HepG2 (cell line): ENCODE data around the gene SLC19A1. TPM values are rescaled to one million over a fixed set of nuclear protein-coding genes. Genes with fewer than 3 reads are reported as not detected.

Experiments
- ATAC-seq: fragments of 200-7000 bp; cut with Tn5 transposase; 3 replicates; pipeline ENCODE4 v1.9.1; 2020; ENCODE audit warnings: mild to moderate bottlenecking, moderate library complexity
- BruUV-seq: library from RNA; stranded (reverse); fragments of 400-500 nt; replicated peaks from 2 replicates; lab custom pipeline; 2021; lab: Mats Ljungman, UMichigan
- CTCF ChIA-PET: fragments of 300-600 bp; formaldehyde crosslinking; extraction: SDS; loops from one replicate; lab custom pipeline; 2021; ENCODE audit warnings: low total read pairs, inconsistent platforms, low intra/inter-chr PET ratio; lab: Yijun Ruan, JAX
- POLR2A ChIA-PET: fragments of 350-600 bp; sonication (Branson Sonifier 250); formaldehyde crosslinking; loops from one replicate; lab custom pipeline; 2020; ENCODE audit warnings: antibody characterized with exemption, inconsistent platforms; lab: Yijun Ruan, JAX
- DNase-seq: peaks from one replicate; pipeline ENCODE4 v3.0.0-alpha.2; 2015; ENCODE audit warnings: low spot score
- FAIRE-seq: peaks from 3 replicates; lab custom pipeline; 2011; peaks lifted over from hg19 to GRCh38; lab: Jason Lieb, UNC
- H2AFZ ChIP-seq: one replicate; pipeline ENCODE4 v1.6.1; 2011; ENCODE audit warnings: low read length, inconsistent platforms
- H3K27ac ChIP-seq: fragments of 300-600 bp; 3 replicates; pipeline ENCODE4 v1.8.0; 2011; ENCODE audit warnings: mixed run types, mild to moderate bottlenecking, mixed read lengths, low read length, inconsistent platforms; ENCODE audit not compliant: insufficient read depth; ENCODE audit errors: extremely low read length
- H3K27me3 ChIP-seq, 2 experiments: fragments of 200-600 bp in 1 of 2; 2 replicates in 1 of 2; 3 replicates in 1 of 2; pipeline versions ENCODE4 v1.6.0 to v1.8.0; 2011; ENCODE audit warnings: low read length in 2 of 2, mild to moderate bottlenecking in 2 of 2, moderate library complexity in 2 of 2, inconsistent platforms in 1 of 2; ENCODE audit not compliant: insufficient read depth in 2 of 2, control insufficient read depth in 1 of 2
- H3K36me3 ChIP-seq, 2 experiments: fragments of 200-600 bp in 1 of 2; replicated peaks in 1 of 2; 2 replicates in 1 of 2; 3 replicates in 1 of 2; pipeline versions ENCODE4 v1.5.1 to v1.8.0; 2011; ENCODE audit warnings: low read length in 2 of 2, inconsistent platforms in 1 of 2; ENCODE audit not compliant: insufficient read depth in 2 of 2, control insufficient read depth in 1 of 2
- H3K4me1 ChIP-seq: 2 replicates; pipeline ENCODE4 v1.5.1; 2012; ENCODE audit warnings: low read length, inconsistent platforms; ENCODE audit not compliant: insufficient read depth
- H3K4me2 ChIP-seq: 2 replicates; pipeline ENCODE4 v1.6.0; 2011; ENCODE audit warnings: low read depth, low read length, inconsistent platforms
- H3K4me3 ChIP-seq, 3 experiments: fragments of 200-600 bp in 1 of 3; sonication (generic), shearing (Covaris generic) in 1 of 3; replicated peaks in 1 of 3; 2 replicates each; pipeline ENCODE4 v1.5.1; 2011 to 2016; ENCODE audit warnings: low read length in 3 of 3, inconsistent platforms in 2 of 3, low read depth in 2 of 3, mild to moderate bottlenecking in 2 of 3, control low read depth in 1 of 3, mixed read lengths in 1 of 3; ENCODE audit not compliant: insufficient read depth in 1 of 3
- H3K79me2 ChIP-seq: one replicate; pipeline ENCODE4 v1.6.1; 2011; ENCODE audit warnings: low read length, inconsistent platforms; ENCODE audit not compliant: insufficient read depth
- H3K9ac ChIP-seq: 2 replicates; pipeline ENCODE4 v1.6.0; 2011; ENCODE audit warnings: mild to moderate bottlenecking, low read depth, low read length, inconsistent platforms; ENCODE audit not compliant: insufficient read depth
- H3K9me3 ChIP-seq: 2 replicates; pipeline ENCODE4 v1.5.1; 2012; ENCODE audit warnings: mild to moderate bottlenecking, low read length
- H4K20me1 ChIP-seq: 2 replicates; pipeline ENCODE4 v1.6.0; 2011; ENCODE audit warnings: inconsistent platforms, mild to moderate bottlenecking, low read length, moderate library complexity; ENCODE audit not compliant: insufficient read depth
- AGO2 ChIP-seq: fragments of 200-400 bp; formaldehyde crosslinking; optimal IDR thresholded peaks from 2 replicates; pipeline ENCODE3; 2017; ENCODE audit warnings: mild to moderate bottlenecking, low read depth, low read length, moderate library complexity
- BATF2 ChIP-seq: sonication (generic); formaldehyde crosslinking; IDR thresholded peaks from 2 replicates; pipeline ENCODE4 v1.8.0; 2022; ENCODE audit warnings: mild to moderate bottlenecking, missing genetic modification reagents, moderate library complexity
- ELK4 ChIP-seq: sonication (generic); formaldehyde crosslinking; IDR thresholded peaks from 2 replicates; pipeline ENCODE4 v1.9.0; 2021; ENCODE audit warnings: missing genetic modification reagents, borderline replicate concordance
- RXRB ChIP-seq: IDR thresholded peaks from 2 replicates; pipeline ENCODE4 v1.6.1; 2016; ENCODE audit warnings: borderline replicate concordance, missing genetic modification reagents, missing compliant biosample characterization
- TBX3 ChIP-seq: fragments of 450-650 bp; IDR thresholded peaks from 2 replicates; pipeline ENCODE4 v1.6.1; 2017; ENCODE audit warnings: antibody characterized with exemption, mild to moderate bottlenecking, inconsistent platforms, borderline replicate concordance
- THAP8 ChIP-seq: sonication (generic); formaldehyde crosslinking; IDR thresholded peaks from 2 replicates; pipeline ENCODE4 v1.5.1; 2020; ENCODE audit warnings: missing genetic modification reagents, mild to moderate bottlenecking, borderline replicate concordance
- TOE1 ChIP-seq: sonication (generic); formaldehyde crosslinking; IDR thresholded peaks from 2 replicates; pipeline ENCODE4 v1.4.0; 2020; ENCODE audit warnings: mild to moderate bottlenecking, missing genetic modification reagents
- ZNF816 ChIP-seq: sonication (generic); formaldehyde crosslinking; IDR thresholded peaks from 2 replicates; pipeline ENCODE4 v1.8.0; 2022; ENCODE audit warnings: missing genetic modification reagents, mild to moderate bottlenecking, borderline replicate concordance
- WGBS: methylation state at CpG from one replicate; pipeline ENCODE4 v1.1.6; 2017; ENCODE audit warnings: low lambda C conversion rate; 5-methylcytosine and 5-hydroxymethylcytosine counted together
- in situ Hi-C: cut with HindIII; loops from 2 replicates; pipeline ENCODE4 v1.10.0; 2017; ENCODE audit warnings: low pct_unique_long_range_greater_than_20kb; ENCODE audit not compliant: extremely low pct_ligation_motif_present
- intact Hi-C: fragments of 100-400 bp; cut with micrococcal nuclease; formaldehyde crosslinking; loops from one replicate; pipeline ENCODE4 v1.10.0; 2022; ENCODE audit not compliant: unreplicated experiment
- polyA plus RNA-seq, 8 experiments: library from polyadenylated mRNA; depleted of rRNA in 3 of 8; stranded (reverse) in 7 of 8; unstranded in 1 of 8; fragments of >200 nt; fragmentation: Illumina TruSeq in 4 of 8; extraction: Trizol in 4 of 8; gene quantifications; 2 replicates each; pipeline versions ENCODE4 v1.2.1 to v1.2.3, GENCODE V29; 2011 to 2016; ENCODE audit warnings: low read depth in 4 of 8, missing spikeins in 1 of 8, mixed read lengths in 1 of 8; ENCODE audit not compliant: insufficient read depth in 1 of 8
- total RNA-seq, 5 experiments: library from RNA; depleted of rRNA; stranded (reverse); fragments of >200 nt; fragmentation: Illumina TruSeq; extraction: Trizol; gene quantifications; 2 replicates each; pipeline ENCODE4 v1.2.3, GENCODE V29; 2016; ENCODE audit warnings: low read depth in 1 of 5

The SLC19A1 gene
- total and polyA plus RNA-seq, 2 of the 13 experiments (the other 11 are each of a cell fraction or from before 2014, with no cell fraction given), result 21.8 to 23.0 TPM

DNA sequence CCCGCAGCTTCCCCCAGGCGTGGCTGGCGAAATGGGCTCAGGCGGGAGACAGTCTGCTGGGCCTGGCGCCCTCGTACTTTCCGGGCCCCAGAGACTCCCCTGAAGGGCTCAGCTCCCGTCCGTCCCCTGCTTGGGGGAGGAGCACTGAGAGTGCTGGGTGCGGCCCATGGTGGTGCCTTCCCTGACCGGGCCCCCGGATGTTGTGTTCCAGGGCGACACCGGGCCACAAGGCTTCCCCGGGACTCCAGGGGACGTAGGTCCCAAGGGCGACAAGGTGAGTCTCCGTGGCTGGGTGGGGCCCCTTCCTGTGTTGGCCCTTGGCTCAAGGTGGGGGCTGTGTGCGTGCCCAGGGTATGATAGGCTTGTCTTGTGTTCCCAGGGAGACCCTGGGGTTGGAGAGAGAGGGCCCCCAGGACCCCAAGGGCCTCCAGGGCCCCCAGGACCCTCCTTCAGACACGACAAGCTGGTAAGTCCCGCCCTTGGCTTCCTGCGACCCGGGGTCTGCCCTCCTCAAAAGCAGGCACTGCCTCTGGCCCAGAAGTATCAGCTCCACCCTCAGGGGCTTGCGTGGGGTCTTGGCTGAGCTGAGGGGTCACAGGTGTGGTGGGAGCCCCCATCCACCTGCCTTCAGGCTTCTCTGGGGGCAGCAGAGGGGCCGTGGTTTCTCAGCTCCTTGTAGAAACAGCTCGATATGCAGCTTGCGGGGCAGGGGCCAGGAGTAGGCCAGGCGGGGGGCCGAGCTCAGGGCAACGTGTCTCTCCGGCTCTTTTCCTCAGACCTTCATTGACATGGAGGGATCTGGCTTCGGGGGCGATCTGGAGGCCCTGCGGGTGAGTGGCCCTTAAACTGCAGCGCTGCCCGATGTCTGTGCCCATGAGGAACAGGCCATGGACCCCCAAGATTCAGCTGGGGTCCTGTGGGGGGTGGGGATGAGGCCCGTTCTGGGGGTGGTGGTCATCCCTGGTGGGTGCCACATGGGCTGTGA, 62.3 kb downstream of the SLC19A1 start:
- TF ChIP-seq RXRB, result no peak
- TF ChIP-seq AGO2, result peak; percentile 75
- TF ChIP-seq TOE1, result no peak
- H3K9ac ChIP-seq, result no peak overlapping the region
- no peaks in the 10 kb centered on the region for H3K27me3 ChIP-seq
- no peak overlapping the region for H3K4me3 ChIP-seq
- ChIA-PET POLR2A (interaction anchor here (1.3 kb wide), 2 partner anchors 8 to 63 kb away, joined by 3 to 6 read pairs; no protein-coding TSS in a partner anchor), CTCF (no interaction called here)
- H3K4me2 ChIP-seq, result no peak overlapping the region
- H2AFZ ChIP-seq, result no peak overlapping the region
- BruUV-seq, result no TSS peak
- 100% methylated on average over 5 of the region's 37 CpGs for WGBS
- DNase-seq (no peak), FAIRE-seq (no peak), ATAC-seq (no peak)
- no peaks in the 10 kb centered on the region for H3K79me2 ChIP-seq
- no peaks in the 10 kb centered on the region for H3K9me3 ChIP-seq
- intact Hi-C loops (no loop called here), in situ Hi-C loops (no loop called here)
- no peaks in the 10 kb centered on the region for H4K20me1 ChIP-seq
- no peaks in the 10 kb centered on the region for H3K4me1 ChIP-seq
- peaks cover 33 to 69% of the 10 kb centered on the region in 2 experiments for H3K36me3 ChIP-seq
- H3K27ac ChIP-seq, result no peak overlapping the region

GRCh38 chr21:45478816-45479669, 63.2 kb downstream of the SLC19A1 start:
- no peak for FAIRE-seq
- TF ChIP-seq THAP8 (CRISPR knock-in tag) (no peak), ELK4 (CRISPR knock-in tag) (no peak), TBX3 (0 out of 2 replicates have a peak, but pooled peaks have one; percentile 17), ZNF816 (CRISPR knock-in tag) (no peak), BATF2 (CRISPR knock-in tag) (0 out of 2 replicates have a peak, but pooled peaks have one; percentile 33)

More at GRCh38 chr21:45478816-45479669, 63.2 kb downstream of the SLC19A1 start:
- Histone ChIP-seq H4K20me1 (no peaks in the 10 kb centered on the region), H3K4me1 (peaks cover 3% of the 10 kb centered on the region), H3K27ac (no peak overlapping the region), H3K4me3 (no peak overlapping the region), H3K9ac (no peak overlapping the region), H3K4me2 (no peak overlapping the region), H3K36me3 (peaks cover 29 to 71% of the 10 kb centered on the region in 2 experiments), H3K27me3 (no peaks in the 10 kb centered on the region), H3K9me3 (no peaks in the 10 kb centered on the region), H3K79me2 (peaks cover 3% of the 10 kb centered on the region), H2AFZ (no peak overlapping the region)
- no TSS peak for BruUV-seq
- intact Hi-C loops (no loop called here), in situ Hi-C loops (no loop called here)
- CTCF ChIA-PET, result interaction anchor here (1.8 kb wide), 1 partner anchor 117 kb away, joined by 6 read pairs; no protein-coding TSS in a partner anchor
- ATAC-seq (no peak), DNase-seq (no peak)
- POLR2A ChIA-PET, result no interaction called here
- WGBS, result 97% methylated on average over 28 of the region's 31 CpGs
